ENCODE measurements around the gene CLOCK.

DNA sequence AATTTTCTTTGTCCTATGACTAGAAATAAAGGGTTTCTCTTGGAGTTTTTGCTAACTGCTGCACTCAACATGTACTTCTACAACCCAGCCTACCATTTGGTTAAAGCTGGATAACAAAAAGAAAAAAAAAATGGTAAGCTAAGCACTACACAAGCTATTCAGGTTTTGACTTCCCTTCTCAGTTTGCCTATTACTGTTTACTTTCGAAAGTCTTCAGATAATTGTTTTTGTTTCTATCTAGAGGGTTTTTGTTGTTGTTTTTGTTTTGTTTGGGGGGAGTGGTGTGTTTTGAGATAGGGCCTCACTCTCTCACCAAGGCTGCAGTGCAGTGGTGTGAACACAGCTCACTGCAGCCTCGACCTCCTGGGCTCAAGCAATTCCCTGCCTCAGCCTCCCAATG, 46.6 kb downstream of the CLOCK start:
- TF ChIP-seq EZH2 (IDR thresholded peaks at IDR 0.05; ENCODE audit: borderline replicate concordance, control insufficient read depth, low read depth, low read length), result no peak
- TF ChIP-seq CHD4 (IDR thresholded peaks at IDR 0.05), result no peak
- no peak for TF ChIP-seq POLR2A (IDR thresholded peaks at IDR 0.05; ENCODE audit: low read depth, low read length)
- no peak for TF ChIP-seq TCF3 (IDR thresholded peaks at IDR 0.05; ENCODE audit: borderline replicate concordance, insufficient read depth, low read depth, low read length)
- TF ChIP-seq JUNB (IDR thresholded peaks at IDR 0.05), result peak; percentile 30; the same call in 1 of the 2 replicates
